ENCODE measurements around the gene PIMREG.

The PIMREG gene

DNA sequence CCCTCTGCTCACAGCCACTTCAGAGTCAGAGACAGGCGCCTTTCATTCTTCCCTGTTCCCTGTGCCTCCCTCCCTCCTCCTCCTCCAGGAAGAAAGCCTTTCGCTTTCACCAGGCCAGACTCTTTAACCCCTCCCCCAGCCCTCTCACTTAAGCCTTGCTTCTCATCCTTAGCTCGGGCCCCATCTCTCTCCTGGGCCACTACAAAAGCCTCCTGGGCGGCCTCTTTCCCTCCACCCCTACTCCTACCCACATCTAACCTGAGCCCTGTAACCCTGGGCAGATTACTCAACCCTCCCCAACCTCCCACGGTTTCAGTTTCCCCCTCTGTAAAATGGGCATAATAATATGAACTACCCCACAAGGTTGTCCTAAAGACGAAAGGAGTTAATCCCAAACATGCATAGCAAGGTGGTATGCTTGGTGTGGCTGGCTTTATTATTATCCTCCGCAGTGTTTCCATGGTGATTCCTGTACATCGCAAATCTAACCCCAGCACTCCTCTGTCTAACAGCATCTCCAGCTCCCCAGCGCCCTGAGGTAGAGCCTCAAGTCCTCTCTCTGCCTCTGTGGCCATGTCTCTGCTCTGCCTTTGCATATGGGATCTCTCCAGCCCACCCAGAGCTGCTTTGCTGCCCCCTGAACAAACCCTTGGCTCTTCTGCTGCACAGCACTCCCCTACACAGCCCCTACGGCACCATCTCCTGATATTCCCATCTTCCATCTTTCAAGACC lies 17.7 kb downstream of the PIMREG start:
- no peak for DNase-seq (ENCODE audit: low read depth)

DNA sequence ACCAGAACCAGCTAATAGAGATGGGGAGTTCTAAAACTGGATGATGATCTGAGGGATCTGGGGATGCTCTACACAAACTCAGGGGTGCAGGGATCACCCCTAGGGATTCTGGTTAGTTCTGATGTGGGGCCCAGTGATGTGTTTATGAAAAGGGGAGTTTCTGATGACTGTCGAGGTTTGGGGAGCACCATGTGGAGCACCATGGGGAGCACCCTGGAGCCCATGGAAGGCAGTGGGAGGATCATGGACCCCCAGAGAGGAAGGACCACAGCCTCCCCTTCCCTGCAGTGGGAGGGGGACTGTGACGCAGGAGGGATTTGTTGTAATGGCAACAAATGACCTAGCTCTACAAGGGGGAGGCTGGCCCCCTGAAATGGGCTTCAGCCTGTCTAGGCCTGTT lies 18.4 kb downstream of the PIMREG start:
- DNase-seq (ENCODE audit: low read depth) = no peak

DNA sequence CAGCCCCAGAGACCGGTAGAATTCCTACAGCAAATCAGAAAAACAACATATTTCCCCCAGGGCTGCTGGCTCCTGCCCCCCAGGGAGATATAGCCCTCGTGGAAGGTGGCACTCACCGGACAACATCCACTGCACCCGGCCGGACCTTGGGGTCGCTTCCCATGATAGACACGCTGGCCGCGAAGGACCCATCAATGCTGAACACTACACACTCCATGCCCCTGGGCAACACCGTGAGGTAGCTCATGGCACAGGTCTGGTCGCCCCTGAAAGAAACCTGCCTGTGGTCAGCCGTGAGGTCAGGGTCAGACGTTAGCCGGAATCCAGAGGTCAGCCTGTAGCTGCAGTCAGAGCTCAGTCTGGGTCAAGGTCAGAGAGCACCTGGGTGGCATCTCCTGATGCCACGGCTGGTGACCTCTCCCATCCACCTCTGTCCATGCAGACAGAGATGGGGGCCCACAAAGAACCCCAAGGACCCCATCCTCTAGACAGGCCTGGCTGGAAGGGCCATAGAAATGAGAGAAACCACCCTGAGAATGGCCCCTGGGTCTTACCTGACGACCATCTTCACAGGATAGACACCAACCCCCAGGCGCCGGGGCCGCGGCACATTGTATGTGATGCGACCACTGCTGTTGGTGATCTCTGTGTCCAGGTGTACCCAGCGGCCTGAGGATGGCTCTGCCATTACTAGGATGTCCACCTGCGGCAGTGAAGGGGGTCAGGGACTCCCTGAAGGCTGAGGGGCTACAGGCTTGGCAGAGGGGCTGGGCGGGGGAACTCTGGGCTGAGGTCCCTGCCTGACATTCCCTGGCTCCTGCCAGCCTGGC lies 19.6 kb downstream of the PIMREG start:
- no peak for DNase-seq (ENCODE audit: low read depth)

DNA sequence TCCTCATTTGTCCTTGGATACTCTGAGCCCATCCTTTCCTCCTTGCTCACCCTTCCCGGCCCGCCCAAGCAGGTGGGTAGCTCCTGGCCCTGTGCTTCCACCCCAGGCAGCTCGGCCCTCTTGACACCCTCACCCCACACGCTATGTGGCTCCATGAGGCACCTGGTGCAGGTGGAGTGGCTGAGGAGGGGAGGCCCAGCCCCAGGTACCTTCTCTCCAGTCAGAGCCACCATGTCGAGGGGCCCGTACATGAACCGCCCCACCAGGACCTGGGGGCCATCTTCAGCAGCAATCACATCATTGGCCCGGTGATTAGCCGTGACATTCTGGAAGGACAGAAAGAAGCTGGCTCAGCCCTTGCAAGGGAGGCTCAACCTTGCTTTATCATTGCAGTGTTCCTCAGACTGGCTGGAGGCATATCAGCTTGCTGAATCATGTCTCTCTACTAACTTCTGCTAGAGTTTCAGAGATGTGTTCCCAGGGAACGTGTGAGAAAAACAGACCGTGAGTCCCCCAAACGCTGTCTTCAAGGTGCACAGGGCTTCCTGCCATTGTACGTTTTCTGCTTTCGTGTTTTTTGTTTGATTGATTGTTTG lies 20.3 kb downstream of the PIMREG start:
- DNase-seq (ENCODE audit: low read depth) = no peak

DNA sequence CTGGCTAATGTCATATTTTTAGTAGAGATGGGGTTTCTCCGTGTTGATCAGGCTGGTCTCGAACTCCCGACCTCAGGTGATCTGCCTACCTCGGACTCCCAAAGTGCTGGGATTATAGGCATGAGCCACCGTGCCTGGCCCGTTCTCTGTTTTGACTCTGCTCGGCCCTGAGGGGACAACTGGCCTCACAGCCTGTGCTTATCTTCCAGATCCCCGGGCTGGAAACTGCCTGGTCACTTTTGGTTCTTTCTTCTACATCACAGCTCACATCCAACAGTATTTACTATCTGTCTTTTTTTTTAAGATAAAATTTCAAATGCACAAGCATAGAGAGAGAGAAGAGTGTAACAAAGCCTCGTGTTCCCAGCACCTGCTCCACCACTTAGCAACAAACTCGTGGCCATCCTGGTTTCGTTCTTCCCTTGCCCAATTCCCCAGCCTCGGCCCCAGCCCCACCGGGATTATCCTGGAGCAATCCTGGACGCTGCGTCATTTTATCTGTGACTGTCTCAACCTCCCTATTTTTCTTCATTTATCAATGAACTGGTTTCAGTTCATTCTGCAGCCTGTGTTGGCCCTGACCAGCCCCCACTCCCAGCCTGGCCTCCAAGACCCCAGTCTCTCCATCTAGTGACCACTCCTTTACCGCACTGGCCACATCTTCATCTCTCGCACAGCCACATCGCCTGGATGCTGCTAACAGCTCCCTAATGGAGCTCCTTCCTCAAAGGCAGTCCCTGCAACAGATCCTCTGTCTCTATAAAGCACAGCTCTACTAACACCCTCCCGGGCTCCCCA lies 21.1 kb downstream of the PIMREG start:
- no peak for DNase-seq (ENCODE audit: low read depth)

DNA sequence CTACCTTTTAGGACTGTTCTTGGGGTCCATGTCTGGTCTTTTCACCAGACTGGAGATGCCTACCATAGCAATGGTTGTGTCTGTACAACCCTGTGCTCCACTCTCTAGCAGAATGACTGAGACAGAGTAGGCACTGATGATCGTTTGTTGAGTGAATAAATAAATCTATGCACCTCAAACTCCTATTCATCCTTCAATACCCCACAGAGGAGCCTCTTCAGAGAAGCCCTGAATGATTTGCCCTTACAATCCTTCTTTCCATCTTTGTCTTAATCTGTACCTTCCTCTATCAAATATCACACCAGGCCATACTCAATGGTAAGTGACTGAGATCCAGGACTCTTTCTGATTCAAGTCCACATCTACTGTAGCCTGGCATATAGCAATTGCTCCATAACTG lies 23.3 kb downstream of the PIMREG start:
- no peak for DNase-seq (ENCODE audit: low read depth)

DNA sequence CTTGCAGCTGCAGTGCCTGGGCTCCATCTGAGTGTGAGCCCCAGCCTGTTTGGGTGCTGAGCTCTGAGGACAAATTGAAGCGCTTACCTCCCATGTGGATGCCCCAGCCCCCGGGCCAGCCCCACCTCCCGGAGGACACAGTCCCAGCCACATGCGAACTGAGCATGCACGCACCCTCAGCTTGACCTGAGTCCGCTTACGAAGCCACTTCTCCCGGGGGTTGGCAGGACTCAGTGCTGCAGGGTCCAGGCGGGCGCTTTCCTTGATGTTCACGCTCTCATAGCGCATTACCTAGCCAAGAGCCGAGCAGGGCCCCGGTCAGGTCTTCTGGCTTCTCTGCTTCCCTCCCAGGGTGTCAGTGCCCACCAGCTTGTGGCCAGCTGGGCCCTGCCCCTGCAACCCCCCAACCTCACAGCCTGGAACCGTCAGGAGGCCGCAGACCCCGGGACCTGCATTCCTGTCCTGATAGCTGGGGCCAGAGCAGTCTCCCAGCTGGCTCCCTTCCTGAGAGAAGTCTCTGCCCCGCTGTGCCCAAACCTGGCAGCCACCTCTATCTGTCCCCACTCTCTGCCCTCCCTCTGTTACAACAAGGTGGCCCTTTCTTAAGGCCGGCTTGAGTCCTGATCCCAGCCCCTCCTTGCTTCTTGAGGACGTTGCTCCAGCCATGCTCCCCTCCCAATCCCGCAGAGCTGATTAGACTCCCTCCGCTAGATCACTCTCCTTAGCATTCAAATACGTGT lies 24.0 kb downstream of the PIMREG start:
- DNase-seq (ENCODE audit: low read depth) = no peak

DNA sequence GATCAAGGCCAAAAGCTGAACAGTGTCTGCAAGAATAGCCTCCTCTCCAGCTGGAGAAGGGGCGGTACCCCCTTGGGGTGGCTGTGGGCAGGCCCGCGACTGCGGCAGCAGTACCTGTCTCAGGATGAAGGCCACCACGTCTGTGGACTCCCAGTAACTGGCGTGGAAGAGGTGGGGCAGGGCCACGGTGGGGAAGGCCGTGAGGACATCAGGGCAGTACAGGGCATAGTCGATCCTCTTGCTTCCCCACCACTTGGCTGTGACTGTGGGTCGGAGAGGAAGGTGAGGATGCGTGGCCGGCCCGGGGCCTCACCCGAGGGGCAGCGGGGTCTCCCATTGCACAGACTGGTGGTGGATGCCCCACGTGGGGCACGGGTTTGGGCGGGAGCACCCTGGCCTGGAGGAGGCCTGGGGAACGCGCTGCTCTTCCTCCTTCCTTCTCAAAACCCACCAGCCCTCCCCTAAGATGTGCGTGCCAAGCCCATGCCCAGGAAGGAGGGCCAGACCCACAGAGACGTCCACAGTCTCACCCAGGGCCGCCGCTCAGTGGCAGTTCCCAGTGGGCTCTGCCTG lies 26.0 kb downstream of the PIMREG start:
- no peak for DNase-seq (ENCODE audit: low read depth)

DNA sequence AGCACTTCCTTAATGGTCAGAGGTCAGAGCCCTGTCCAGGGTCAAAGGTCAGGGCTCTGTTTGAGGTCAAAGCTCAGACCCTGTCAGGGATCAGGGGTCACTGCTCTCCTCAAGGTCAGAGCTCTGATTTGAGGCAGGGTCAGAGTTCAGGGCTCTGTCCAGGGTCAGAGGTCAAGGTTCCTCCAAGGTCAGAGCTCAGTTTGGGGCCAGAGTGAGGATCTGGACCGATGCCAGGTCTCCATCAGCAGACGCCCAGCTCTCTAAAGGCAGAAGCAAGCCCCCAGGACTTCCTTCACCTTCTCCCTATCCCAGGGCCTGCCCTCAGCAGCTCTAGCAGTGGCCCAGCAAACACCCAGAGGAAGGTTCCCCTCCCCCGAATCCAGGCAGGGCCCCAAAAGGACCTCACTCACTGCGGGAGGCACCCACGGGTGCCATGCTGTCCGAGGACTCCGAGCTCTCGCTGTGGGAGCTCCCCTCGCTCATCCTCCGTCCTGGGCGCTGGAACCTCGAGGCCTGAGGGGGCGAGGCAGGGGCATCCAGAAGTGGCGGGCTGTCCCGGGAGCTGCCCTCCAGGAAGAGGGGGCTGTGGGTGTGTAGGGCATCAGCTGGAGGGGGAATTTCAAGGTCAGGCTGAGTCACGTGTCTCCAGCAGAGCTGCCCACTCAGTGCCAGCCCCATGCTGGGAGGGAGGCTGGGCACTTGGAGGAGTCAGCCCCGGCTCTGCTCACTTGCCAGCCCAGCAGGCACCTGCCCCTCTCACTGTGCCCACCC lies 26.7 kb downstream of the PIMREG start:
- DNase-seq (ENCODE audit: low read depth) = no peak

DNA sequence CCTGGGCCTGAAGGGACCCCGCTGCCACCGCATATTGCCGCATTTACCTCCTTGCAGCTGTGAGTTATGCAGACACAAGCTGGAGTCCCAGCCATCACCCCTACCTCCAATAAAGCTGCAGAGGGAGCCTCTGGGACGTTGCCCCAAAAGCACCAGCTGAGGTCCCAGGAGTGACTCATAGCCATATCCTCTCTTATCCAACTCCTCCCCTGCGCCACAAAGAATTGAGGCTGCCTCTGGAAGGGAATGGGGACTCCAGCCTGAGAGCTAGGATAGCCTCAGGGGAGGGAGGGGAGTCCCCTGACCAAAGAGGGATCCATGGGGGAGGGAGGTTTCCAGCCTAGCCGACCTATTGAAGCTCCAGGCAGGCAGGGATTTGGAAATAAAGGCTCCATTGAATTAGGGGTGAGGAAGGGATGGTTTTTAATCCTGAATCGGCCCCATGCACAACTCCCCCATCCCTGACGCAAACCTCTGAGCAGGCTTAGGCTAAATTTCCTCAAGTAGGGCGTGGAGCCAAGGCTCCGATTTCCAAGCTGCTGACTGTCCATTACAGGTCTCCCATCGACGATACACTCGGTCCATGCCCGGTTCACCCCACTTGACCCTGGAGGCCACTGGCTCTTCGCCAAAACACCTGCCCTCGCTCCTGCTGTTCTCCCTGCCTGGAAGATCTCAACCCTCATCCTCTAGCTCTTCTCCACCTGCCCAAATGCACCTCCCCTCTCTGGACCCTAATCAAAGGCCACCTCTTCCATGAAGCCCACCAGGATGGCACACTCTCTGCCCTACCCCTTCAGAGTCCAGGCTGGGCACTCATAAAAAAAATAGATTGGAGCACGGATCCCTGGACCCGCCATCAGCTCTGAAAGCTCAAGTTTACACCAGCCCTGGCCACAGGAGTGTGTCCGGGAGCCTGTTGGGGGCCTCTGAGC lies 27.5 kb downstream of the PIMREG start:
- no peak for DNase-seq (ENCODE audit: low read depth)

DNA sequence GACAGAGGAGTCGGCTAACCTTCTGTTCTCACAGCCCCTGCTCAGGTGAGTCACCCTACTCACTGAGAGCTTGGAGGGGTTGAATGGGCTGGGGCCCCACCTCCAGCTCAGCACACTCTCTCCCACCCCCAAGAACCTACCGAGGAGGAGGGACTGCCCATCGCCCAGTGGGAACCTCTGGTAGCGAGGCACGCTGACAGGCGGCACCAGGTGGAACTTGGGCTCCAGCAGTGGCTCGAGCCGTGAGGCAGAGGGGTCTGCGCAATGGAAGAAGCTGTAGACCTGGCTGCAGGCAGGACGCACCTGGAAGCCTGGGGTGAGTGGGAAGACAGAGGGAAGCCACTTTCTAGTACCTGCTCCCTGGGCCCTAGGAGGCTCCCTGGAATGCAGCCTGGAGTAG lies 28.3 kb downstream of the PIMREG start:
- DNase-seq (ENCODE audit: low read depth) = no peak

DNA sequence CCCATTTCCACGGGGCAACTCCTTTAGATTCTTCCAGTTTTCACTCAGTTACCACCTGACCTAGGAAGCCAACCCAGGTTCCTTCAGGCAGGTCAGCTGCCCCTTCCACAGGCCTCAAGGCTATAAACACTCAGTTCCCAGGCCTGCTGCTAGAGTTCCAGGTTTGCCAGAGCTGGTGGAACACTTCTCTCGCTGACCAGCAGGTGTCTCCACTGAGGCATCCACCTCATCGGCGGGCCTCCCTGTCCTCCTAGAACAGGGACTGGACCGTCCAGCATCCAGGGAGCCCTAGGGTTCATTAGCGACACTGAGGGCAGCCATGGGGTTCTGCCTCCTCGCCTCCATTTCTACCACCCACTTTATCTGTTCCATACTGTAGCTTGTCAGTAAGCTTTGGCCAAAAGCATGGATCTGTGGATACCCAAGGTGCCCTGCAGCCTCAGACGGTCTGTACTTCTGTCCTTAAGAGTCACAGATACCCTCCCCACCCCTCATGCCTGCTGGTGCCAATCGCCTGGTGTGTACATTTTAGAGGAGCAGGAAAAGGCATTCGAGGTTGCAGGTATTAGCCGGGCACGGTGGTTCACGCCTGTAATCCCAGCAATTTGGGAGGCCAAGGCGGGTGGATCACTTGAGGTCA lies 29.0 kb downstream of the PIMREG start:
- peak; percentile 43 for DNase-seq (ENCODE audit: low read depth)

DNA sequence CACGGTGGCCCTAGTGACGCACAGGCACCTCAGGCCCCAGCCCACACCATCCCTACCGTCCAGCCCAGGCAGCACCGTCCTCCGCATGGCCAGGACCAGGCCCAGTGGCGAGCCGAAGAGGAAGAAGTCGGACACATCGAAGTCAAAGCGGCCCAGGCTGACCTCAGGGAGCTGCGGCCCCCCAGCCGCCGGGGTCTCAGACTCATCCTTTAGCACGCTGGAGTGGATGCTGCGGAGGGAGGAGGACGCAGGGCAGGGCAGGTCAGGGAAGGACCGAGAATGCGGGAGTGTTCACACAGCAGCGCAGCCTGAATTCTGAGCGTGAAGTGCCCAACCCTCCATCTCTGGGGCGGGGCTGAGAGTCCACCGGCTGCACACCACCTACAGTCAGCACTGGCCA lies 30.1 kb downstream of the PIMREG start:
- DNase-seq (ENCODE audit: low read depth) = no peak

DNA sequence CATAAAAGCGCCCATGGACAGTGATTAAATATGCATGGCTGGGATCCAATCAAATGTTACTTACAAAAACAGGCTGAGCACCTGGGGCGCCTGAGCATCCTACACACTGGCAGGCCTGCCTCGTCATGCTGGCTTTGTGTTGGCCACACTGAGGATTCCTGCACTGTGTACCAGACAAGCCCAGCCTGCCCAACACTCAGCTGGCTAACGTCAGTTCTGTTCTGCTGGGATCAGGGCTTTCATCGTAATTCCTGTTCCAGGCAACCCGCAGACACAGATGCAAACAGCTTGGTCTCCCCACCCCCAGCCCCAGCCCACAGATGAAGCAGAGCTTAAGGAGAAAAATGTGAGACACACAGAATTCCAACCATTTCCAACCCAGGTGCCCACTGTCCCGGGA lies 30.7 kb downstream of the PIMREG start:
- DNase-seq (ENCODE audit: low read depth) = no peak

DNA sequence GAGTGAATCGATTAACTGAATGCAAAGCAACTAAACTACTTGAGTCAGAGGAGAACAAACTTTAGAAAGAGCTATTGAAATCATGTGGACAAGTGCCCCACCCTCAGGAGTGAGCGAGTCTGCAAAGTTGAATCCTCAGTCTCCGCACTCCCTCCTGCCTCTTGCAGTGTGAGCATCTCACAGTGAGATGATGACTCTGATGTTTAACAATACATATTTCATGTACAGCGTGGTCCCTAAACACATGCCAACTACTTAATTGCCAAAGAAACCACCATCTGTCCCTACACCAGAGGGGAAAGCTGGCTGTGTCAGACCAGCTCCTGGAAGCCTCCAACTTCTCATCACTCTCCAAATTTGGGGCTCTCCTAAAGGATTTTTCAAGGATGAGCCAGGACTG lies 31.2 kb downstream of the PIMREG start:
- DNase-seq (ENCODE audit: low read depth) = no peak

DNA sequence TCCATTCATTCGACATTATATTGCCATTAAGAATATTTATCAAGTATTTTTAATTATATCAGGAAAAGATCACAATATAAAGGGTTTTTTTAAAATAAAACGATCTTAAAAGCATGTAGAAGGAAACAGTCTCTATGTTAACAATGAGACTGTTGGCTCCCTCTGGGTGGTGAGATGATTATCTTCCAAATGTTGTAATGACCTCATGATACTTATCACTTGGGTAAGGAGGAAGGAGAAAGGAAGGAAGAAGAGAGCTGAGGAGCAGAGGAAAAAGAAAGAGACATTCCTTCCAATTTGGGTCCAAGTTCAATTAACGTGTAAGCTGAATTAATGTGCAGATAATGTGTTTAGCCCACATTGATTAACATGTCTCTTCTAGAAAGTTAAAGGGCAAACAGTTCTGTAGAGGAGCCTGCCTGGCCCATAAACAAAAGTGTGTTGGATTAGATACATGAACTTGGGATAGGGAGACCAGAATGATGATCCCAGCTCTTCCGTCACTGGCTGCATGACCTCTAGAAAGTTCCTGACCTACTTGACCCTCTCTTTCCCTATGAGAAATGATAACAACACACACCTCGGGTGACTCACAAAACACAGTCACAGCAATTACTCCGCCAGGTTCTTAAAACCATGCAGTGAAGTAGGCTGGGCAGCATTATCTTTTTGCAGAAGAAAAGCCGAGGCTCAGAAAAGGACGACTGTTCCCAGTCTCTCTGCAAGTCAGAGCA lies 32.0 kb downstream of the PIMREG start:
- DNase-seq (ENCODE audit: low read depth) = no peak

DNA sequence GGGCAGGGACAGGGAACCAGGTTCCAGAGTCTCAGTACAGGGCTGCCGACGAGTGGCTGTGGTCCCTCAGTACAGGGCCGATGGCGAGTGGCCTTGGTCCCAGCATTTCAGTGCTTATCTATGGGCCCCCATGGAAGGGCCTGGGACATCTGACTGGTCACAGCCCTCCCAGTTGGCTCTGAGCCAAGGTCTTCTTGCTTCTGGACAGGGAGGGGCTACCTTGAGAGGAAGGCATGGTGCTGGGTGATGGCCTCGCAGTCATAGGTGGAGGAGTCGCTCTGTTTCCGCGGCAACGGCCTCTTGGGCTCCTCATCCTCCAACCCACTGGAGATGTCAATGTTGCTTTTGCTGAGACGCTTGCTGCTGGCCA lies 32.5 kb downstream of the PIMREG start:
- no peak for DNase-seq (ENCODE audit: low read depth)

DNA sequence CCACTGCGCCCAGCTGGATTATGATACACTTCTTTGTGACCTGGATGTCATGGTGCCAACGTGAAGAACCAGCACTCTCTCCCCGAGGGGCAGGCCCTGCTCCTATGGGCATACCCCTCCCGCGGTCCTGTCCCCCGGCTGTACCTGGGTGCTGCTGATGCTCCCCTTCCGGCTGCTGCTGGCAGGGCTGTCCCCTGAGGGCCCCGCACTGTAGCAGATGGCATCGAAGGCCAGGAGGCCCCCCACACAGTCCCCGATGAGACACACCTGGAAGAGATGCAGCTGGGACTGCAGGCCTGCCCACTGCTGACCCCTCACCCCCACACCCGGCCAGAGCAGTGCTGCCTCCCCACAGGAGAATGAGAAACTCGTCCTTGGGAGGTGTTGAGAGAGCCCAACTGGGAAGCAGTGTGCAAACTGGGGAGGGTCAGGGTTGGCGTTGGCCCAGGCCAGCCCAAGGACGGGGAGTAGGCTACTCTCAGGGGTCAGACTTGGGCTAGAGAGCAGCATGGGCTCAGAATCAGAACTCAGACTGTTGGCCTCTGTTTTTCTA lies 33.7 kb downstream of the PIMREG start:
- no peak for DNase-seq (ENCODE audit: low read depth)
